GM12878 (cell line): Measurements from ENCODE around the gene SIK2.

Experiments
- ATF3 ChIP-seq: IDR thresholded peaks from 2 replicates; pipeline ENCODE4 v1.6.1; 2011; ENCODE audit warnings: low read depth, mild to moderate bottlenecking, low read length, moderate library complexity, borderline replicate concordance; ENCODE audit errors: extremely low read depth
- BCLAF1 ChIP-seq: fragments of 450-650 bp; IDR thresholded peaks from 2 replicates; pipeline ENCODE4 v1.6.1; 2017; ENCODE audit warnings: antibody characterized with exemption, mild to moderate bottlenecking, moderate library complexity
- BHLHE40 ChIP-seq, 2 experiments: fragments of 450-650 bp in 1 of 2; IDR thresholded peaks; 2 replicates each; pipeline ENCODE4 v1.6.1; 2011 to 2017; ENCODE audit warnings: low read depth in 2 of 2, borderline replicate concordance in 1 of 2, improper control_type of control experiment in 1 of 2, low read length in 1 of 2, mild to moderate bottlenecking in 1 of 2
- CTCF ChIP-seq, 3 experiments: IDR thresholded peaks in 2 of 3; conservative IDR thresholded peaks in 1 of 3; 2 replicates each; pipeline ENCODE4 v1.5.1; 2011; ENCODE audit warnings: low read depth in 3 of 3, low read length in 3 of 3, mild to moderate bottlenecking in 3 of 3, control low read depth in 2 of 3, moderate library complexity in 2 of 3, inconsistent platforms in 1 of 3, mixed read lengths in 1 of 3; ENCODE audit not compliant: control insufficient read depth in 2 of 3, insufficient read depth in 1 of 3; ENCODE audit errors: extremely low read depth in 1 of 3
- EZH2 ChIP-seq: IDR thresholded peaks from 2 replicates; pipeline ENCODE4 v1.6.1; 2012; ENCODE audit warnings: low read depth, mild to moderate bottlenecking, control low read depth, inconsistent platforms, low read length, borderline replicate concordance; ENCODE audit not compliant: control insufficient read depth
- PKNOX1 ChIP-seq: fragments of 450-650 bp; IDR thresholded peaks from 2 replicates; pipeline ENCODE4 v1.6.1; 2016; ENCODE audit warnings: mild to moderate bottlenecking
- POLR2A ChIP-seq: IDR thresholded peaks from 2 replicates; pipeline ENCODE4 v1.6.1; 2011; ENCODE audit warnings: low read depth, mild to moderate bottlenecking, low read length
- RFX5 ChIP-seq: IDR thresholded peaks from 2 replicates; pipeline ENCODE4 v1.6.1; 2011; ENCODE audit warnings: low read depth, low read length, improper control_type of control experiment
- SIN3A ChIP-seq: IDR thresholded peaks from 2 replicates; pipeline ENCODE4 v1.6.1; 2012; ENCODE audit warnings: low read depth, low read length, improper control_type of control experiment
- ZZZ3 ChIP-seq: IDR thresholded peaks from 2 replicates; pipeline ENCODE4 v1.6.1; 2011; ENCODE audit warnings: low read depth; ENCODE audit not compliant: control insufficient read depth, insufficient read length

GRCh38 chr11:111663820-111664219 is 61.6 kb downstream of the SIK2 start:
- TF ChIP-seq RFX5: no peak
- no peak for TF ChIP-seq BHLHE40 (IDR thresholded peaks at IDR 0.05; ENCODE audit: borderline replicate concordance in 1 of 2, low read depth in 2 of 2, low read length in 1 of 2)
- no peak for TF ChIP-seq ZZZ3
- TF ChIP-seq CTCF (IDR thresholded peaks at IDR 0.05 in 2 of 3, conservative IDR thresholded peaks at IDR 0.05 in 1 of 3; ENCODE audit: control insufficient read depth in 2 of 3, extremely low read depth in 1 of 3, insufficient read depth in 1 of 3, low read depth in 3 of 3, low read length in 3 of 3): no peak
- no peak for TF ChIP-seq BCLAF1
- no peak for TF ChIP-seq POLR2A
- no peak for TF ChIP-seq EZH2
- TF ChIP-seq ATF3: no peak
- TF ChIP-seq PKNOX1: no peak
- no peak for TF ChIP-seq SIN3A
